KMS-11 (cell line): ENCODE results near the gene TMEM156.

ENCODE experiments used
- H2AFZ ChIP-seq: fragments of 200-600 bp; sonication (generic); 2 replicates; pipeline ENCODE4 v1.6.1; 2016; ENCODE audit warnings: antibody characterized with exemption, mixed run types, low read depth
- H3K27ac ChIP-seq: fragments of 200-600 bp; sonication (generic); 2 replicates; pipeline ENCODE4 v1.6.1; 2016; ENCODE audit warnings: mild to moderate bottlenecking, mixed run types
- H3K27me3 ChIP-seq: fragments of 200-600 bp; sonication (generic); 2 replicates; pipeline ENCODE4 v1.6.1; 2017; ENCODE audit warnings: mild to moderate bottlenecking, low read depth, mixed run types, moderate library complexity; ENCODE audit not compliant: insufficient read depth
- H3K36me3 ChIP-seq: fragments of 200-600 bp; sonication (generic); 2 replicates; pipeline ENCODE4 v1.6.1; 2017; ENCODE audit warnings: mild to moderate bottlenecking, mixed run types; ENCODE audit not compliant: insufficient read depth
- H3K4me1 ChIP-seq: fragments of 200-600 bp; sonication (generic); 2 replicates; pipeline ENCODE4 v1.6.1; 2016; ENCODE audit warnings: mild to moderate bottlenecking, low read depth, mixed run types; ENCODE audit not compliant: poor library complexity, severe bottlenecking
- H3K4me2 ChIP-seq: fragments of 200-600 bp; sonication (generic); 2 replicates; pipeline ENCODE4 v1.7.0; 2016; ENCODE audit warnings: mild to moderate bottlenecking, mixed run types
- H3K4me3 ChIP-seq: fragments of 200-600 bp; sonication (generic); IDR thresholded peaks from 2 replicates; pipeline ENCODE4 v1.6.1; 2017; ENCODE audit warnings: low read depth, low read length, mixed read lengths; ENCODE audit not compliant: insufficient read depth
- H3K79me2 ChIP-seq: fragments of 200-600 bp; sonication (generic); 2 replicates; pipeline ENCODE4 v1.6.1; 2016; ENCODE audit warnings: low read depth, mixed run types; ENCODE audit not compliant: insufficient read depth
- H3K9ac ChIP-seq: fragments of 200-600 bp; sonication (generic); 2 replicates; pipeline ENCODE4 v1.6.1; 2016; ENCODE audit warnings: mild to moderate bottlenecking, mixed run types
- H4K20me1 ChIP-seq: fragments of 200-600 bp; sonication (generic); 2 replicates; pipeline ENCODE4 v1.6.1; 2016; ENCODE audit warnings: mild to moderate bottlenecking, mixed run types; ENCODE audit not compliant: insufficient read depth
- CTCF ChIP-seq: fragments of 200-600 bp; sonication (generic); conservative IDR thresholded peaks from 2 replicates; pipeline ENCODE4 v1.6.1; 2017; ENCODE audit warnings: low read depth, mild to moderate bottlenecking, antibody characterized with exemption, low read length, moderate library complexity, mixed read lengths

TMEM156 gene

GRCh38 chr4:38940476-38940875, 91.7 kb downstream of the TMEM156 start:
- TF ChIP-seq CTCF: no peak
- Histone ChIP-seq H3K79me2 (no peaks in the 10 kb centered on the region), H4K20me1 (no peaks in the 10 kb centered on the region), H3K27ac (no peak overlapping the region), H3K9ac (no peak overlapping the region), H3K27me3 (no peaks in the 10 kb centered on the region), H3K4me3 (no peak overlapping the region), H3K4me1 (no peaks in the 10 kb centered on the region), H3K36me3 (no peaks in the 10 kb centered on the region), H3K4me2 (no peak overlapping the region), H2AFZ (no peak overlapping the region)

GRCh38 chr4:38939165-38939564, 93.0 kb downstream of the TMEM156 start:
- no peaks in the 10 kb centered on the region for H3K27me3 ChIP-seq
- no peak overlapping the region for H3K4me3 ChIP-seq
- H3K9ac ChIP-seq: no peak overlapping the region
- H3K4me2 ChIP-seq: no peak overlapping the region
- no peaks in the 10 kb centered on the region for H3K79me2 ChIP-seq
- no peaks in the 10 kb centered on the region for H3K4me1 ChIP-seq
- H4K20me1 ChIP-seq: no peaks in the 10 kb centered on the region
- H3K27ac ChIP-seq: no peak overlapping the region
- TF ChIP-seq CTCF: no peak
- no peaks in the 10 kb centered on the region for H3K36me3 ChIP-seq
- H2AFZ ChIP-seq: no peak overlapping the region

- Histone ChIP-seq H3K4me3 (no peak overlapping the region), H3K36me3 (no peaks in the 10 kb centered on the region), H3K4me1 (no peaks in the 10 kb centered on the region), H3K79me2 (no peaks in the 10 kb centered on the region), H4K20me1 (no peaks in the 10 kb centered on the region), H3K4me2 (no peak overlapping the region), H2AFZ (no peak overlapping the region), H3K27me3 (no peaks in the 10 kb centered on the region), H3K9ac (no peak overlapping the region), H3K27ac (no peak overlapping the region)
- no peak for TF ChIP-seq CTCF
These were observed 96.7 kb downstream of the TMEM156 start for GRCh38 chr4:38935391-38936073.

GRCh38 chr4:38931125-38931524, 101.1 kb downstream of the TMEM156 start:
- Histone ChIP-seq H3K4me2 (no peak overlapping the region), H3K27ac (no peak overlapping the region), H3K4me1 (no peaks in the 10 kb centered on the region), H3K36me3 (no peaks in the 10 kb centered on the region), H3K4me3 (no peak overlapping the region), H3K9ac (no peak overlapping the region), H3K79me2 (no peaks in the 10 kb centered on the region), H3K27me3 (no peaks in the 10 kb centered on the region), H2AFZ (no peak overlapping the region), H4K20me1 (no peaks in the 10 kb centered on the region)
- no peak for TF ChIP-seq CTCF
